ENCODE data around the gene EML2.
"Not testable (repeated sequence)": the region's sequence is repeated elsewhere in the genome, so short reads cannot be mapped to it uniquely, and the experiment has no call there.

EML2 gene

DNA sequence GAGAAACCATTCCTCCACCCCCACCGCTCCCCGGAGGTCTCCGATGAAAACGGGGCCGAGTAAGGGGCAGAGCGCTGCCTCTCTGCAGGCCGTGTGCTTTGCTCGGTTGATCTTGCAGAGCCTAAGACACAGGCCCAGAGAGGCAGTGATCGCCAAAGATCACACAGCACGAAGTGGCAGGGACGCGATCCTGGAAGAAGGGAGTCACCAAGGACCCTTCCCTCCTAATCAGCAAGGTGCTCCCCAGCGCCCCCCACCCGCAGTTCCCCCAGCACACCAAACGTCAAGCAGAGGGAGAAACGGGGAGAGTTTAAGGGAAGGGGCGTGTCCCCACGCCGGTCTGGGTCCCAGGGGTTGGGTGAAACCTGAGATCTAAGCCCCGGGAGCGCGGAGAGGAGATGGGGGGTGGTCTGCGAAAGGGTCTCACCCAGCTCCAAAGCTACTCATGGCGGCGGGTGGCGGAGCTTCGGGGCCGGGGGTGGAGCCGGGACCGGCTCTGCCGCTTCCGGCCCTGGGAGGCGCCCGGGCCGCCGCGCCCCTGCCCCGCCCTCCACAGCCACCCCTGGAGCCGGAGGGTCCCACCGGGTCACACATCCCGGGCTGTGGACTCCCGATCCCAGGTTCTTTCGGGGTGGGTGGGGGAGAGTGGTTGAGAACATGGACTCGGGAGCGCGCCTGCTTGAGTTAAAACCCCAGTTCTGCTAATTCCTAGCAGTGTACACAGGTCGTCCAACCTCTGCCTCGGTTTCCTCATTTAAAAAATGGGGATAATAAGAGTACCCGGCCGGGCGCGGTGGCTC, at the start of gene EML2:
Gene EML2, minus strand, starts transcription at position 468 of the 800 bp plus-strand sequence. Its CDS starts 21 bp downstream, at position 447.
- DNase-seq: peak; percentile 44 to 55

DNA sequence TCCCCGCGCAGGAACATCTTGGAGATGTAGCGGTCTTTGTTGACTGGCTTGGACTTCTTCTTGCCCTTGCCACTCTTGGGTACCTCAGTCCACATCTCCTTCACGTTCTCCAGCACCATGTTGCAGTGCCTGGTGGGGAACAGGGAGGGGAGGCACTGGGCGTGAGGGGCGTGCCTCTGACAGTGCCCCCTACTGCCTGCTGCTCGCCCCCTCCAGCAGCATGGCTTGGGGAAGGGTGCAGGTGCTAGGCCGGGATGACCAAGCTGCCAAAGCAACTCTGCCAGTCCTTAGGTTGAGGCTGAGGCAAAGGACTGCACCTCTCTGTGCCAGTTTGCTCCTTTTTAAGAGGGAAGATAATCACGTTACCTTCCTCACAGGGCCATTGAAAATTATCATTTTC, 48.4 kb upstream of the EML2 start:
- no peak for DNase-seq

DNA sequence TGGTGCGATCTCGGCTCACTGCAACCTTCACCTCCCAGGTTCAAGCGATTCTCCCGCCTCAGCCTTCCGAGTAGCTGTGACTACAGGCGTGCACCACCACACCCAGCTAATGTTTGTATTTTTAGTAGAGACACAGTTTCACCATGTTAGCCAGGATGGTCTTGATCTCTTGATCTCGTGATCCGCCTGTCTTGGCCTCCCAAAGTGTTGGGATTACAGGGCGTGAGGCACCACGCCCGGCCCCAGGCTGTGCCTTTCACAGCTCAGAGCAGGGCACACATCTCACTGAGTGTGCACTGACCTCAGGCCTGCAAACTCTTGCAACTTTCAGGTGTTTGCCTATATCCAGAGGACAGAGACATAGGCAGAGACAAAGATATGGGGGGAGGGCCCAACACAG, 45.8 kb upstream of the EML2 start:
- DNase-seq: not testable (repeated sequence)

DNA sequence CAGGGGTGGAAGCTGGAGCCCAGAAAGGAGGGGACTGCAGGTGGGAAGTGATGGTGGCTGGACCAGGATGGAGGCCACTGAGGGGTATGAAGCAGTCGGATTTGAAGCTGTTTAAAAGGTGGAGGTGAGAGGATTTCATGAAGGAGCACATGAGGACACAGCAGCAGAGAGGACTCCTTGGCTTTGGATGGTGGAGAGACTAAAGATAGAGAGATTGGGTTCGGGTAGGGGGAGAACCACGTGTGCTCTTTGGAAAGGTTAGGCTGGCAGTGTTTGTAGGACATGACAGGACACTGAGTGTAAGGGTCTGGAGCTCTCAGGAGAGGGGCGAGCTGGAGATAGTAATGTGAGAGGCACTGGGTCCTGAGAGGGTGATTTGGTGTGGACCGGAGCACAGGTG, 43.7 kb upstream of the EML2 start:
- no peak for DNase-seq

- no peak for DNase-seq
These were observed 42.9 kb upstream of the EML2 start for GRCh38 chr19:45682117-45682516.

DNA sequence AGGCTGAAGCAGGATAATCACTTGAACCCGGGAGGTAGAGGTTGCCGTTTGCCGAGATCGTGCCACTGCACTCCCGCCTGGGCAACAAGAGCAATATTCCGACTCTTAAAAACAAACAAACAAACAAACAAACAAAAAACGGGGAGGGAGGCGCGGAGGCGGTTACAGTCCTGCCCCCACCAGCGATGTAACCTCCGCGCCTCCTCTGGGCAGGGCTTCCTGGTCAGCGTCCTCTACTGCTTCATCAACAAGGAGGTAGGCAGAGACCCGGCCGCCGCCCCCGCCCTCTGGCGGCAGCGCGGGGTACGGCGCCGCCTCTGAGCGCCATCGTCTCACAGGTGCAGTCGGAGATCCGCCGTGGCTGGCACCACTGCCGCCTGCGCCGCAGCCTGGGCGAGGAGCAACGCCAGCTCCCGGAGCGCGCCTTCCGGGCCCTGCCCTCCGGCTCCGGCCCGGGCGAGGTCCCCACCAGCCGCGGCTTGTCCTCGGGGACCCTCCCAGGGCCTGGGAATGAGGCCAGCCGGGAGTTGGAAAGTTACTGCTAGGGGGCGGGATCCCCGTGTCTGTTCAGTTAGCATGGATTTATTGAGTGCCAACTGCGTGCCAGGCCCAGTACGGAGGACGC, 42.3 kb upstream of the EML2 start:
- DNase-seq: peak; percentile 77 to 82

- peak; percentile 86 to 89 for DNase-seq
These were observed 38.4 kb upstream of the EML2 start for GRCh38 chr19:45677351-45678230.

GRCh38 chr19:45676851-45677263, 37.7 kb upstream of the EML2 start:
- DNase-seq: peak; percentile 75 to 82

DNA sequence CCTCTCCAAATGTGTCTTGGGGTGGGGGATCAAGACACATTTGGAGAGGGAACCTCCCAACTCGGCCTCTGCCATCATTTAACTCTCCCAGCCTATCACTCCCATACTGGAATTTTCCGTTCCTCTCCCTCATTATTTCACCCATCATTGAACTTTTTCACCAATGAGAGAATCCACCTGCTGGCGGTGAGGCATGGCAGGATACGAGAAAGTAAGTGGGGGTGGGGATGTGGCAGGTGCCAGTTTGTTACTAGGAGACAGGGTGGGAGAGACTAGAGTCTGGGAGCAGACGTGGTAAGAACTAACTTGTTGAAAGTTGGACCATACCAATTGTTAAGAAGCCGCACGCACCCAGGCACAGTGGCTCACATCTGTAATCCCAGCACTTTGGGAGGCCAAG, 35.7 kb upstream of the EML2 start:
- DNase-seq: no peak

GRCh38 chr19:45670670-45671453, 31.7 kb upstream of the EML2 start:
- peak; percentile 30 to 37 for DNase-seq

DNA sequence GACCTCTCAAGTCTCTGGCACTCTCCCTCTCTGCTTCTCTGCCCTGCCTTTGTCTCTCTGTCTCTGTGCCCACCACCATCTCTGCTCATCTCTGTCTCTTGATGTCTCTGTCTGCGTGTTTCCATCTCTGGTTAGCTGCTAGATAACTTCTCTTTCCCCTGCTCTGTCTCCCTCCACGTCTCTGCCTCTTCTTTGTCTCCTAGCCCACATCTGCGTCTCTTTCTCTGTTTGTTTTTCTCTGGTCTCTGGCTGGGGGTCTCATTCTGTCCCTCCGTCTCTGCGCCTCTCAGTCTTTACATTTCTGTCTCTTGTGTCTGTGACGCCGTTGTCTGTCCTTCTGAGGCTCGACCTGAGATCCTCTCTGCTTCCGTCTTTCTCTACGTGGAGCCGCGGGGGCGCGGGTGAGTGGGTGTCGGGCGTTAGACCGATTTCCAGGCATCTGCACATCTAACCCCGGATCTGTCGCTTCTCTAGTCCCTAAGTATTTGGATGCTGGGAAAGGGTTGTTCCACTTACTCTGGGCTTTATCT, 29.2 kb upstream of the EML2 start:
- DNase-seq: peak; percentile 52 to 56

- DNase-seq: peak; percentile 44 to 54
These were observed 28.6 kb upstream of the EML2 start, which contains the start of gene GIPR for GRCh38 chr19:45667620-45668341. Gene GIPR, plus strand, starts transcription at chr19:45668221. Its CDS starts 1,300 bp downstream, at chr19:45669521.

DNA sequence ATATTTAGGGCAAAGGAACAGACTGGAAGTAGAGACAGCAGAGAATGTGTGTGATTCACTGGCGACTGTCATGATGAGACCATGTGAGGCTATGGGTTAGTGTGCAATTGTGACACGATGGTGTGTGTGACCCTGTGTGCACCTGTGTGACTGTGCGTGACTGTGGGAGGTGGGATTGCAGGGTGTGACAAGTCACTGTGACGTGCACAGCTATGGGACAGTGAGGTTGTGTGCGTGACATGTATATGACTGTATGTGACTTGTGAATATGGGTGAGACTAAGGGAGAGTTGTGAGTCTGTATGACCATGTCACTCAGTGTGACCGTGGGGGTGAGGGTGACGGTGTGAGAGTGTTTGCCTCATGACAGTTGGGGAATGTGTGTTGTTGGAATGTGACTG, 25.4 kb upstream of the EML2 start:
- no peak for DNase-seq

DNA sequence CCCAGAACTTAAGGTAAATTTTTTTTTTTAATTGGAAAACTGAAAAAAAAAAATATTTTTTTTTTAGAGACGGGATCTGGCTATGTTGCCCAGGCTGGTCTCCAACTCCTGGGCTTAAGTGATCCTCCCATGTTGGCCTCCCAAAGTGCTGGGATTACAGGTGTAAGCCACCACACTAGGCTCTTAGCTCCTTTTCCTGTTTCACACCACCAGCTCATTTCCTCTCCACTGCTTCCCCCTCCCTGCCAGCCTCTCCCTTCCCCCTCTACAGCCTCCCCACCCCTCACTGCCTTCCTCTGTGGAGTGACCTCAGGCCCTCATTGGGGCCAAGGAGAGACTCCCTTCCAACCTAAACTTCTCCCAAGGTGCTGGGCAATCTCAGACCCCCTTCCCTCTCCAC, 24.6 kb upstream of the EML2 start:
- no peak for DNase-seq

DNA sequence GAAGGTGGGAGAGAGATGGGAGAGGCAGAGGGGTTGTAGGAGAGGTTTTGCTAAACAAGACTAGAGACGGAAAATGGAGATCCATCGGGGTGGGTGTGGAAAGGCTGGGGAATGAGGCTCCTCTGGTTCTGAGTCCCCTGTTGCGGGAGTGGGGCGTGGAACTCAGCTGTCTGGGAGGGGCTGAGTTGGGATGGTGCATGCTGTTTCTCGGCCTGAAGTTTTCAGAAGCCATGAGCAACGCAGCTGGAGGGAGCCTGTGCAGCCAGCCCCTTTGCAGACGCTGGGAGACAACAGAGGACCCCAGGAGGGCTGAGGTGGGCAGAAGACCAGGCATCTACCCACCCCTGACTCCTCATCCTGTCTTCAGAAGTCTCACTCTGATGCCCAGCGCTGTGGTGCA, 21.4 kb upstream of the EML2 start:
- DNase-seq: no peak

DNA sequence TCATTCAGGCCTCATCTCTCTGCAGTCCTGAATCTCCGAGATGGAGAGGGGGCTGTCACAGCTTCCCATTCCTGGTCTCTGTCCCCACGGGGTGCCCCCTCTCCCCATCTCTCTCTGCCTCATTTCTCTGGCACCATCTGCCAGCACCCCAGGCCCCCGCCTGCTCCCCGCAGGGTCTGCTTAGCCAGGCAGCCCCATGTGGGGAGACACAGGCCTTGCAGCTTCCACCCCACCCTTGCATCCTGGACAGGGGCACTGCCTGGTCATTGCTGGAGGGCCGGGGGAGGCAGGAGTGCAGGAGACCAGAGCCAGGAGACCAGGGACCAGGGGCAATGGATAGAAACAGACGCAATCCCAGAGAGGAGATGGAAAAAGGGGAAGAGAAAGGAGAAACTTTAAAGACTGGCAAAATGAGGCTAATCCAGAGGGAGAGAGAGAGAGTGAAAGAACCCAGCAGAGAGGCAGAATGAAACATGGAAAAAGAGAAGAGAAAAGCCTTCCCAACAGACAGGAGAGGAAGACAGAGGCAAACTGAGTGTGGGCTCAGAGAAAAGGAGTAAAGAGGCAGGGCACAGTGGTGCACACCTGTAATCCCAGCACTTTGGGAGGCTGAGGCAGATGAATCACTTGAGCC, 20.0 kb upstream of the EML2 start:
- DNase-seq: no peak

DNA sequence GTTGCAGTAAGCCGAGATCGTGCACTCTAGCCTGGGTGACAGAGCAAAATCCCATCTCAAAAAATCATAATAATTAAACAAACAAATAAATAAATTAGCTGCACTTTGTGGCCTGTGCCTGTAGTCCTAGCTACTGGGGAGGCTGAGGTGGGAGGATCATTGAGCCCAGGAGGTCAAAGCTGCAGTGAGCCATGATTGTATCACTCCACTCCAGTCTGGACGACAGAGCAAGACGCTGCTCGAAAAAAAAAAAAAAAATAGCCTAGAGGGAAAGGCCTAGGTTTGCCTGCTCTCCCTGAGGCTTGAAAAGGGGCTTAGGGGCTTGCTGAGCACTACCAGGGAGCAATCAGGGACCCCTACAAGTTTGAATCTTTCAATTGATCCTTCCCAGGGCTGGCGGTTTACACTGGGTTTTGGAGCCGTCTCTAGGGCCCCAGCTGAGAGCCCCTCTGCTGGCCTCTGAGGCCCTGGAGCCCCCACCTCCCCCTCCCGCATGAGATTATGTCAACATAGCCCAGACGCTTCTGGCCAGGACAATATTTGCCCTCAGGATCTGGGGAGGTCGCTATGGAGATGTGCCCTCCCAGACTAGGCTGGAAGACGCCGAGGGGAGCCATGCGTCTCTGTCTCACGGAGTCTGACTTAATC, 18.4 kb upstream of the EML2 start:
- no peak for DNase-seq

- DNase-seq: no peak
These were observed 15.9 kb upstream of the EML2 start for GRCh38 chr19:45655073-45655472.

DNA sequence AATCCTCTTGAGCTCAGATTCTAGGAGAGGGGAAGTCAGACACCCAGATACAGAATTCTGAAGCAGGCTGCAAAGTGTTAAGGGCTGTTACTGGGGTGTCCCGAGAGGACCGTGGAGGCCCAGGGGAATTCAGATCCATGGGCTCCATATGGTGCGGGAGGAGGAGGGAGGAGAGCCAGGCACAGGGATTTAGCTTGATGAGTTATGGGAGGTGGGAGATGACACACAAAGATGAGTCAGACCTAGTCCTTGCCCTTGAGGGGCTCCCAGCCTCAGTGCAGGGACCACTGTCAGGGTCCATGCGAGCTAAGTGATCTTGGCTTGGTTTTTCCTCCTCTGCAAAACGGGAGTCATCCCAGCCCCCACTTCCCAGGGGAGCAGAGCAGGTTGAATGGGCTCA, 14.4 kb upstream of the EML2 start:
- no peak for DNase-seq

GRCh38 chr19:45650722-45651121, 11.5 kb upstream of the EML2 start:
- DNase-seq: no peak

- DNase-seq: no peak
These were observed 7.1 kb upstream of the EML2 start for GRCh38 chr19:45646345-45646698.

All from activated CD4-positive, alpha-beta T cell treated with anti-CD3 and anti-CD28 coated beads for 4 hours (primary cell).